ENCODE results near the gene SETBP1. TPM values are rescaled to one million over a fixed set of nuclear protein-coding genes. Genes with fewer than 3 reads are reported as not detected.

Gene SETBP1
- total RNA-seq, 4 donors from 2014 or later = 15.6 to 27.3 (median 19.1) TPM

- TF ChIP-seq, protein P1, sequence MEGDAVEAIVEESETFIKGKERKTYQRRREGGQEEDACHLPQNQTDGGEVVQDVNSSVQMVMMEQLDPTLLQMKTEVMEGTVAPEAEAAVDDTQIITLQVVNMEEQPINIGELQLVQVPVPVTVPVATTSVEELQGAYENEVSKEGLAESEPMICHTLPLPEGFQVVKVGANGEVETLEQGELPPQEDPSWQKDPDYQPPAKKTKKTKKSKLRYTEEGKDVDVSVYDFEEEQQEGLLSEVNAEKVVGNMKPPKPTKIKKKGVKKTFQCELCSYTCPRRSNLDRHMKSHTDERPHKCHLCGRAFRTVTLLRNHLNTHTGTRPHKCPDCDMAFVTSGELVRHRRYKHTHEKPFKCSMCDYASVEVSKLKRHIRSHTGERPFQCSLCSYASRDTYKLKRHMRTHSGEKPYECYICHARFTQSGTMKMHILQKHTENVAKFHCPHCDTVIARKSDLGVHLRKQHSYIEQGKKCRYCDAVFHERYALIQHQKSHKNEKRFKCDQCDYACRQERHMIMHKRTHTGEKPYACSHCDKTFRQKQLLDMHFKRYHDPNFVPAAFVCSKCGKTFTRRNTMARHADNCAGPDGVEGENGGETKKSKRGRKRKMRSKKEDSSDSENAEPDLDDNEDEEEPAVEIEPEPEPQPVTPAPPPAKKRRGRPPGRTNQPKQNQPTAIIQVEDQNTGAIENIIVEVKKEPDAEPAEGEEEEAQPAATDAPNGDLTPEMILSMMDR (IDR thresholded peaks at IDR 0.05; ENCODE audit: low read depth) = no peak
Measured at GRCh38 chr18:45069546-45069945, 388.9 kb downstream of the SETBP1 start.

DNA sequence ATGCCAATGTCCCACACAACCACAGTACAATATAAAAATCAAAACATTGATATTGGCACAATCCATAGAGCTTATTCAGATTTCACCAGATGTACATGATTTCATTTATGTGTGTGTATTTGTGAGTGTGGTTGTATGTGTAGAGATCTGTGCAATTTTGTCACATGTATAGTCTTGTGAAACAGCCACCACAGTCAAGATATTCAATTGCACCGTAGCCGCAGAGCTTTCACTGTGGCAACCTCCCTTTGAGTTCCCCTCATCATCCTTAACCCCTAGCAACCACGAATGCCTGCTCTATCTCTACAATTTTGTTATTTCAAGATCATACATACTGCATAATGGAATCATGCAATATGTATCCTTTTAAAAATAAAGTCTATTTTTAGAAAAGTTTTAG is 391.3 kb downstream of the SETBP1 start:
- TF ChIP-seq, protein P1 (IDR thresholded peaks at IDR 0.05; ENCODE audit: low read depth) = no peak

- TF ChIP-seq, protein P1 (IDR thresholded peaks at IDR 0.05; ENCODE audit: low read depth) = no peak
Measured at GRCh38 chr18:45073556-45073955, 392.9 kb downstream of the SETBP1 start.

- TF ChIP-seq, protein P1 (IDR thresholded peaks at IDR 0.05; ENCODE audit: low read depth) = no peak
Measured at GRCh38 chr18:45081566-45082181, 401.0 kb downstream of the SETBP1 start.

GRCh38 chr18:45083226-45083855 is 402.7 kb downstream of the SETBP1 start:
- TF ChIP-seq, protein P1 (IDR thresholded peaks at IDR 0.05; ENCODE audit: low read depth) = no peak

DNA sequence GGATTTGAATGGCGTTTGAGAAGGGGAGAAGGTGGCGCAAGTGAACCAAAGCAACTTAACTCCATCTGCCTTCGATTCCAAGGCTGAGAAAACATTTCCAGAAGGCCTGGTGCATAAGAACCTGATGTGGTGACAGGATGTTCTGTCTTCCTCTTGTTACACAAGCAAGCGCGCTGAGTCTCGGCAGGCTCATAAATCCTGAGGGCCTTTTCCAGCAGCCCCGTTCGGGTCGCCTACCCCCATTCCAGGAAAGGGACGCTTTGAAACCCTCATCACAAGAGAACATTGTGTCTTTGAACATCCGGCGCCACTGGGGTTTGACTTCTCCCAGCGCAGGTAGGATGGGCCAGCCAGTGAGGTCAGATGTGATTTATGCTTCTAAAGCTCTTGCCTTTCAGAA is 403.5 kb downstream of the SETBP1 start:
- TF ChIP-seq, protein P1 (IDR thresholded peaks at IDR 0.05; ENCODE audit: low read depth) = no peak

- TF ChIP-seq, protein P1 (IDR thresholded peaks at IDR 0.05; ENCODE audit: low read depth) = no peak
Measured at GRCh38 chr18:45085916-45086624, 405.4 kb downstream of the SETBP1 start.
